Activated CD4-positive, alpha-beta T cell treated with anti-CD3 and anti-CD28 coated beads, Interleukin-2, amount 50 U/mL, for 16 hours (primary cell): Measurements from ENCODE around the gene PLEKHB1.
"Not testable (repeated sequence)": the region's sequence is repeated elsewhere in the genome, so short reads cannot be mapped to it uniquely, and the experiment has no call there.

Experiments used
- DNase-seq: peaks from one replicate; pipeline ENCODE4 v3.0.0-alpha.2; 2020

Gene PLEKHB1

DNA sequence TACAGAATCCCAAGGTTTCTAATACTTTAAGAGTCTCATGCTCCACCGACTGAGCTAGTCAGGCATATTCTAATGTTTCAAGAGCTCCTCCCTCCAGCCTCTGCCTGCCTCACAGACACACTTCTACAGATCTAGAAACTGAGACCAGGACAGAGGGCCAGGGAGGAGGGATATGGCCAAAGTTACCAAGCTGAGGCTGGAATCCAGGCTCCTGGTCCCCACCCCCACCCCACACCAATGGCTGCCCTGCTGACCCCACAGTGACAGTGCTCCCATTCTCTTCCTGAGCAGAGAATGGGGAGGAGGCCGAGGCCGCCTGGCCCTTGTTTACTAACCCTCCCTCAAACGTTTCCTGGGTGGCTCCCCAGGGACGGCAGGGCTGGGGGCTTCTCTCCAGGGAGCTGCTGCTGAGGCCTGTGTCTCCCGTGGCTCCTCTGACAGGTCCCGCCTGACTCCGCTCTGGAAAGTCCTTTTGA is 2.2 kb downstream of the PLEKHB1 start:
- DNase-seq = no peak

DNA sequence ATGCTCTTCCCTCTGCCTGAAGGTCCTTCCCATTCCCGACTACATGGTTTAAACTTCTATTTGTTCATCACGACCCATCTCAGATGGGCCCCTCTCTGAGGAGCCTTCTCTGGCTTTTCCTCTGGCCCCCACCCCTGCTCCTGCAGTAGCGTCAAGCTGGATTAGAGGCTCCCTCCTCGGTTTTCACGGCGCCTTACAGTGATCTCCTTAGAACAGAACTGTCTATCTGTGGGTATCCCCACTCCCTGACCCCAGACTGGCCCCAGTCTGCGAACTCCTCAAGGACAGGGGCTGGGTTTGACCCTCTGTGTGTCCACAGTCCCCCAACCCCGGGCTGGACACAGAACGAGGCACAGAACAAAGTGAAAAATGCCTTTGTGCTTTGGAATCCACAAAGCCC is 2.8 kb downstream of the PLEKHB1 start:
- DNase-seq = no peak

DNA sequence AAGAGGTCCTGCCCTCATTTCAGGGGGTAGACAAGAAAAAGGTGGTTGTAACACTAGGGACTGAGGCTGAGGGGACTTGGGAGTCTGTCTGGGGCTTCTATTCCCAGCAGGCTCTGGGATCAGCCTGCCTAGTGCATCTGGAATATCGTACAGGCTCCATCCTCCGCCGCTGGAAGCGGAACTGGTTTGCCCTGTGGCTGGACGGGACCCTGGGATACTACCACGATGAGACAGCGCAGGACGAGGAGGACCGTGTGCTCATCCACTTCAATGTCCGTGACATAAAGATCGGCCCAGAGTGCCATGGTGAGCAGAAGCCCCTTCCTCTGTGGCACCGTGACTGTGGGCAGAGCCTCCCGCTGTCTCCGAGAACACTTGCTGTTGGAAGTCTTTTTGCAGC is 4.0 kb downstream of the PLEKHB1 start:
- DNase-seq = no peak

DNA sequence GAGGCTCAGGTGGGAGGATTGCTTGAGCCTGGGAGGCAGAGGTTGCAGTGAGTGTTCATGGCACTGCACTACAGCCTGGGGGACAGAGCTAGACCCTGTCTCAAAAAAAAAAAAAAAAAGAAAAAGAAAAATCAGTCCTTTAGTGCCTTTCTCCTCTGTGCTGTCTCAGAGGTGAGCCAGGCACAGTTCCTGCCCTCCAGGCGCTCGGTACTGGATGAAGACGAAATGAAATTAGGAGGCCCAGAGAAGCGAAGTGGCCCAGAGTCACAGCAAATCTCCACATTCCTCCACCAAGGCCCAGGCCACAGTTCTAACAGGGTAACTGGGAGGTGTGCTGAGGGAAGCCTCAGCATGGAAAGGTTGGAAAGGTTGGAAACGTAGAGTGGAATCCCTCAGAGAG is 4.9 kb downstream of the PLEKHB1 start:
- no peak for DNase-seq

DNA sequence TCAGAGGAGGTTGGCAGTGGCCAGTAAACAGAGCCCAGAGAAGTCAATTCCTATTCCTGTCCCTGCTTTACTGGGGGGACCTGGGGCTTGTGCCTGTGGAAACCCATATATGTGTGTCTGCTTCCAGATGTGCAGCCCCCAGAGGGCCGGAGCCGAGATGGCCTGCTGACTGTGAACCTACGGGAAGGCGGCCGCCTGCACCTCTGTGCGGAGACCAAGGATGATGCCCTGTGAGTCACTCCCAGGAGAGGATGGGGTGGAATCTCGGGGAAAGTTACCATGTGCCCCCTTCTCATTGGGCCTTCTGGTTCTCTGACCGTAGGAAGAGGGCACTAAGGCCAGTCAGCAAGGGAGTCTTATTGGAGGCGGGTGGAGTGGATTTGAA is 5.3 kb downstream of the PLEKHB1 start:
- DNase-seq = no peak

DNA sequence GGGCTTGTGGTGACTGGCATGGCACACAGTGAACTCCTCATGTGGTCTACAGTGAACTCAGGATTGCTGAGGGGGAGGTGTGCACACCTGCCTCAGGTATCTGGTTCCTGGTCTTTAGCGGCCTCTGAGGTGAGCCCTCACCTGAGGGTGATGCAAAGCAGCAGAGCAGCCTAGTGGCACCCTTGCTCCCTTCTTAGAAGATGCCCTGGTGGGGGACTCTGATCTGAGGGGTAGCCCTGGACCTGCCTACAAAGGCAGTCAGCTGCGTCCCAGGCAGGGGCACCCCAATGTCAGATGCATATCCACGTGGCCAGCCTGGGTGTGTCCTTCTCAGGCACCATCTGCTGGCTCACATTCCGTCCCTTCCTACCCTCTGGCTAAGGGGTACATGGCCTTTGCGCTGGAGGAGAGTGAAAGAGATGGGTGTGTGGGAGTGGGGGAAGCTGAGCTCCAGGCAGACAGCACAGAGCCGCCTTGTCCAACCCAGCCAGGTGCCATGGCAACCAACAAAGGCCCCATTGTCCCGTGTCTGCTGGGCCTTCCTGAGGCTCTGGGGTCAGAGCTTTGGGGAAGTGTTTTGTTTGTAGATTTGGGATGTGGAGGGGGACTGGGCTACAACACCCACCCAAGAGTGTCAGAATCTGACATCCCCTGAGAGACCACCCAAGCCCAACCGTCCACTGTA is 5.8 kb downstream of the PLEKHB1 start:
- DNase-seq = no peak

DNA sequence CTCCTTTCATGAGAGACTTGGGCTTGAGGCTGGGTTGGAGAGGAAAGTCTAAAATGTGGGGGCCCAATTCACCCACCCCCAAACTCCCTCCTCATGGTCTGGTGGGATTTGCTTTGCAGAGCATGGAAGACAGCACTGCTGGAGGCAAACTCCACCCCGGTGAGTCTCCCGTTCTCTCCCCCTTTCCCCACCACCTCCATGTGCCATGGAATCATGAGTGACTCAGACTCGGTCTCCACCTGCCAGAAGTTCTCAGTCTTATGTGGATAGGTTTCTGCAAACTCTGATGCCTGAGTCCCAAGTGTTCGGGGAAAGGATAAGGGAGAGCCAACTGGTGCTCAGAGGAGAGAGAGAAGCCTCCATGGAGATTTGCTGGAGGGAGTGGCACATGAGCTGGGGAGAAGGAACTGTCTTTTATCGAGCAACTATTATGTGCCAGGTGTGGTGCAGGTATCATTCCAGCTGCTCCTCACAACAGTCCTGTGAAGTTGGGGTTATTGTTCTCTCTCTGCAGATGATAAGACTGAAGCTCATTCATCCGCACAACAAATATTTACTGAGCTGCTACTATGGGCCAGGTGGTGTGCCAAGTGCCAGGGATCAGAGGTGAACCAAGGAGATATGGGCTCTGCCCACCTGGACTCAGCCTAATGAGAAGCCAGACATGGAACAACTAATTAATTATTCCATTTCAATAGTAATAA is 6.6 kb downstream of the PLEKHB1 start:
- DNase-seq = no peak

DNA sequence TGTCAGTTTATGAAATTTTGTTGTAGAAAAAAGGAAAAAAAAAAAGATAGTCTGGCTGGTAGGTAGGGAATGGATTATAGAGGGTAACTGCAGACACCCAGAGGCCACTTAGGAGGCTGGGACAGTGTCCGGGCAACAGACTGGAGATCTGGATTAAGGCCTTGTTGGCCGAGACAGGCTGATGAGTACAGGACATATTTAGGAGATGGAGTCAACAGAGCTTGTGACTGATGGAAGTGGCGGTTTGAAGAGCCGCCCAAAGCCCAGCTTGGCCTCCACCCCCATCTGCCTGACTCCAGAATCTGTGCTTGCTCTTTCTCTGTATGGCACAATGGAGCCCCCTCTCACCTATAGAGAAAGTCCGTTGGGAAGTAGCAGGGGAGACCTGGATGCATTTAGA is 7.6 kb downstream of the PLEKHB1 start:
- DNase-seq = no peak

DNA sequence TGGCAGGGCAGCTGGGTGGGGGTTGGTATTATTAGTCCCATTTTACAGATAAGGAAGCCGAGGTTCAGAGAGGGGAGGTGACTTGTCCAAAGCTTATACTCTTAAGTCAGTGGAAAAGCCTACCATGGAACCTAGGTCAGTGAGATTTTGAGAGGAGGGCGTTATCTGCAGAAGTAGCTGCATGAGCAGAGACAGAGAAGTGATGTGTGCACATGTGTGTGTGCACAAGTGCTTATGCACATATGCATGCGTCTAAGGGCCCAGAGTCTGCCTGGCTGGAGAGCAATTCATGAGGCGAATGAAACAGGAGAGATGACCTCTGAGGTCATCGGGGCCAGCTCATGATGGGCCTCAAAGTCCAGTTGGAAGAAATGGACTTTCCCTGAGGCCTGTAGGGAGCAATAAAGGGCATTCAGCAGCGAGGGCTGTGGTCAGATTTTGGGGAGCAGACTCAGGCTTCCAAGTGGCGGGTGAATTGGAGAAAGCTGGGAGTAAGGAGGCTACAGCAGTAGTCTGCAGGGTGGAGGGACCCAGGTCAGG is 8.2 kb downstream of the PLEKHB1 start:
- DNase-seq = no peak

DNA sequence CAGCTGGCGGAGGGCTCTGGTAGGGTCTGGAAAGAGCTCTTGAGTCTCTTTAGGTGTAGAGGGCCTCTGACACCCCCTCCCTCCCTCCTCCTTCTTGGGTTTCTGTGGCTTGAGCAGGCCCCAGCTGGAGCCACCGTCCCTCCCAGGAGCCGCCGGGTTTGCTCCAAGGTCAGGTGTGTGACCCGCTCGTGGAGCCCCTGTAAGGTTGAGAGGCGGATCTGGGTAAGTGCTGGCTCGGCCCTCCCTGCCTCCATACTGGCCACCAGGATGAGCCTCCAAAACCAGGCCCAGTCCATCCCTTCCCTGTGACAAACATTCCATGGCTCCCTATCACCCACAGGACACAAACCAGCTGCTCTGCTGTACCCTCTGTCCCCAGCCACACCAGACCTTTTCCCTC is 9.3 kb downstream of the PLEKHB1 start:
- DNase-seq = no peak

DNA sequence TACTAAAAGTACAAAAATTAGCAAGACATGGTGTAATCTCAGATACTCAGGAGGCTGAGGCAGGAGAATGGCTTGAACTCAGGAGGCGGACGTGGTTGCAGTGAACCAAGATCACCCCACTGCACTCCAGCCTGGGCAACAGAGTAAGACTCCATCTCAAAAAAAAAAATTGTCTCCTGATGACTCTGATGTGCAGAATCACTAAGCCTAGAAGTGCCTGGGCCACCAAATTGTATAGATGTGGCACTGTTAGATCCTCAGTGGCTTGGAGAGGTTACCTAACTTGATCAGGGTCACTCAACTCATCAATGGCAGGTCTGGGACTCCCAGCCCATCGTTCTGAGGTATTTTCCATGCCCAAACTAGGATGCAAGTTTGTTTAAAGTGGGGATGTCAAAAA is 10.6 kb downstream of the PLEKHB1 start:
- DNase-seq = no peak

DNA sequence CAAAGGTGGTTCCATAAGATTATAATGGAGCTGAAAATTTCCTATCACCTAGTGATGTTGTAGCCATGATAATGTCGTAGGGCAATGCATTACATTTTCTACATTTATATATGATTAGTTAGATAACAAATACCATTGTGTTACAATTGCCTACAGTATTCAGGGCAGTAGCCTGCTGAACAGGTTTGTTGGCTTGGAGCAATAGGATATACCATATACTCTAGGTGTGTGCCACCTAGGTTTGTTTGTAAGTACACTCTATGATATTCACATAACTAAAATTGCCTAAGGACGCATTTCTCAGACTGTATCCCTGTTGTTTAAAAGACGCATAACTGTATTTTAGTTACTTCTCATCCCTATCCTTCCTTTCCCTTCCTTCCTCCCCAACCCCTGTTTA is 13.6 kb downstream of the PLEKHB1 start:
- no peak for DNase-seq

DNA sequence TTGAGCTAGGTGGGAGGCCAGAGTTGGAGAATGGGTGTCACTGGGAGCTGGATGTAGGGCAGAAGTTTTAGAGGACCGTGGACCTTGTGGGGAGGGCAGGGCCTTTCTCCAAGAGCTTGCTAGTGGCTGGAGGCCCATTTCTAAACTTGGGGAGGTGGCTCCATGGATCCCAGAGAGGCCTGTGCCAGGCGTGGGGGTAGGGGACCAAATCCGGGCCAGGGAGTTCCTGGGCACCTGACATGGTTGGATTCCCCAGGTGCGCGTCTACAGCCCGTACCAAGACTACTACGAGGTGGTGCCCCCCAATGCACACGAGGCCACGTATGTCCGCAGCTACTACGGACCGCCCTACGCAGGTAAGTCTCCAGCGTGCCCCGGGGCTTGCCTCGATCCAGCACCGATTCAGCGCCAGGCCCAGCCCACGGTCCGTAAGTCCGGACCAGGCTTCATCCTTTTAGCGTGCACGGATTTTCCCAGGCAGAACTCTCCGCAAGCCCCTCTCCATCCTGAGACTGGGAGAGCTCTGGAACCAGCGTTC is 14.2 kb downstream of the PLEKHB1 start:
- DNase-seq = no peak

DNA sequence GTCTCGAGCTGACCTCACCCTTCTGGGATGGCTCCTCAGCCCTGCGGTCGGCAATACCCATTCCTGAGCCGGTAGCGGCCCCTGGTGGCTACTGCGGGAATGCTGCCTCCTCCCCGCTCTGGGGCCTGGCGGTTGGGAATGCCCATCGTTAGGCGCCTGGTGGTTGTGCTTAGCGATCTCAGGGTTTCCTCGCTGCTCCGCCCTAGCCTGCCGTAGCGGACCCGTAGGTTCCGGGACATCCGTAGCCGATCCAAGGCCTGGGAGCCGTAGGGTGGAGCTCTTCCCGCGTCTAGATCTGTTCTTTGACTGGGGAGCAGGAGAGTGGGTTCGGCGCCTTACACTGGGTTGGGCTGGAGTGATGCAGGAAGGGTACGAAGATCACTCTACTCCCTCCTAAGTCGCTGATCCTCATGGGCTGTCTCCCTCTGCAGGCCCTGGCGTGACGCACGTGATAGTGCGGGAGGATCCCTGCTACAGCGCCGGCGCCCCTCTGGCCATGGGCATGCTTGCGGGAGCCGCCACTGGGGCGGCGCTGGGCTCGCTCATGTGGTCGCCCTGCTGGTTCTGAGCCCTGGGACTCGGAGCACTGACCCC is 14.8 kb downstream of the PLEKHB1 start:
- peak; percentile 85 for DNase-seq

DNA sequence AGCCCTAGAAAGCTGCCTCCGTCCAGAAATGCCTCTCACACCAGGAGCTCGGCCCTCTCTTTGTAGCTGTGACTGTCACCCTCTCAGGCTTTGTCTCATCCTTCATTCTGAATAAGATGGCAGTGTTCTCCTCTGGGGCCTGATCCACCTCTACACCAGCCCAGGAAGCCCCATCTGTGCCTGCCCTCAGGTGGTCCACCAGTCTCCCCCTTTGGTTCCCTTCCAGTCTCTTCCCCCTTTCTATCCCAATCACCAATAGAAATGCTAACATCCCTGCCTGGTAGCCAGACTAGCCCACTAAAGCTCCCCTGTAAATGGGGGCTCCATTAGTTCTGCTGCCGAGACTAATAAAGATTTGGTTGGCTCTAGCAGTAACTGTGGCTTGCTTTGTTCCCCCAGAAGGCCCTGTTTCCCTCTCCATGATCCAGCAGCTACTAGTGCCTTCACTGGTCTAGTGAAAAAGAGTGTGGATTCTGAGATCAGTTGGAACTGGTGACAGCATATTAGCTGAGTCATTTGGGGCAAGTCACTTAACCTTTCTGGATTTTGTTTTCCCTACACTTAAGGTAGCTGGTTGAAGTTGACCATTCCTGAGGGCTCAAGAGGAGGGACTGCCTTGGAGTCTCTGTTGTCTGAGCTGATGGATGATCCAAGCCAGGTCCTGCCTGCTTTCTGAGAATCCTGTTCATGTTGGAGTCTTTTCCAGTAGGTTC is 16.2 kb downstream of the PLEKHB1 start:
- DNase-seq = no peak

DNA sequence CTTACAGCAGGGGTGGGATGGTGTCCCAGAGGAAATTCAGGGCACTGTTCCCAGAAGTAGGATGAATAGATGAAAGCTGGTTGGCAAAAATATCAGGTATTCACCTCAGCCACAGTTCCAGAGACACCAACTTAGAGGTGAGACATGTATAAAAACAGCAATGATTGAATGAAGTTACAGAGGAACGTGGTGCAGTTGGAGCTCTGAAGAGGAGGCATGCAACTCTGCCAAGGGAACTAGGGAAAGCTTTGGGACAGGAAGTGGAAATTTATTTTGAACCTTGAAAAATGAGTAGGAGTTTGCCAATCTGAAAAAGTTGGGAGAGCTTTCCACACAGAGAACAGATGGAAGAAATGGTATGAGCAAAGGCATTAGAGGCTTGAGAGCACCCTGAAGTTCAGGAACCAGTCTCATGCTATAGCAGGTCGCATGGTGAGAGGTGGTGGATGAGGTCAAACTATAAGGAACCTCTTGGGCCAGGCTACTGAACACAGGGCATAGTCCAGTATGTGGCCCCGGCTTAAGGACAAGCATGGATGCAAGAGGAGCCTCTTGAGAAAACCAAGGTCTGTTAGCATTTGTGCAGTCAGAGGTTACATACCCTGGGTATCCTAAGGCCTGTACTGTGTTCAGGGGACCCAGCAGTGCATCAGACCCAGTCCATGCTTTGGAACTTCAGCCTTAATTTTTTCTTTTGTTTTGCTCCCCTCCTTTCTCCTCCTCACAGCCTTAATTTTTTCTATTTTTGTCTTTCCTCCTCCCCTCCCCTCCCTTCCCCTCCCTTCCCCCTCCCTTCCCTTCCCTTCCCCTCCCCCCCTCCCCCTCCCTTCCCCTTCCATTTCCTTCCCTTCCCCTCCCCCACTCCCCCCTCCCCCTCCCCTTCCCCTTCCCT is 17.5 kb downstream of the PLEKHB1 start:
- DNase-seq = no peak

DNA sequence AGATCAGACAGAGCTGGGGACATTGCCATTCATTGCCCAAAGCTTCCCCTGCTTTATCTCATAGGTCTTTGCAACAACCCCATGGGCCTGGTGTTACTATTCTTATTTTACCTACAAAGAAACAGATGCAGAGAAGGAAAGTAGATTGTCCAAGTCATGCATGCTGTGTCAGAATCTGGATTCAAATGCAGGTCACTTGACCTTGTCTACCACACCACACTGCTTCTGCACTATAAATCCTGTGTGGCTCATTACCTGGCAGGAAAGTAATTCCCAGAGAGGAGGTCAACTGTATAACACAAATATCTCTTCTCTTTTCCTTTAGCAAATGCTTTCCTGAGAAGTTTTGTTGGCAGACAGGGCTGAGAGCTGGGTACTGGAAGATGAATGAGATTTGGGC is 18.5 kb downstream of the PLEKHB1 start:
- no peak for DNase-seq

DNA sequence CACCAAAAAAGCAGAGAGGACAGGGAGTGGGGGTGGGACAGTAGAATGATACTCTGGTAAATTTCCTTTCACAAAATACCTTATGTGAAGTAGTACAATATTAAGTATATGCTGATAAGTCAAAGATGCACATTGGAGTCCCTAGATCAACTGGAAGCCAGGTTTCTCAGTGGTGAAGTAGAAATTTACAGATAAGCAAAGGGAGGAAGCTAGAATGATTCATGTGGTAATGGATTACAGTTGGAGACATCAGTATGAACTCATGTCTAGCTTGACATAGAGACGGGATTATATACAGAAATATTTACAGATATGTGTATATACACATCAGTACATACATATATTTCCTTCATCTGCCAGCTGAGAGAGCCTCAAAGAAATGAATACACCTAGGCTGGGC is 21.5 kb downstream of the PLEKHB1 start:
- no peak for DNase-seq

DNA sequence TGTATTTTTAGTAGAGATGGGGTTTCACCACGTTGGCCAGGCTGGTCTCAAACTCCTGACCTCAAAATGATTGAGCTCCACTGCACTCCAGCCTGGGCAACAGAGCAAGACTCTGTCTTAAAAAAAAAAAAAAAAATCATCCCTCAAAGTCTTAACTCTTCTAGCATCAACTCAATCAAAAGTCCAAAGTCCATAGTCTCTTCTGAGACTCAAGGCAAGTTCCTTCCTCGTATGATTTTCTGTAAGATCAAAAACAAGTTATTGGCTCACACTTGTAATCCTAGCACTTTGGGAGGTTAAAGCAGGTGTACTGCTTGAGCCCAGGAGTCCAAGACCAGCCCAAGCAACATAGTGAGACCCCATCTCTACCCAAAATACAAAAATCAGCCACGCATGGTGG is 24.4 kb downstream of the PLEKHB1 start:
- DNase-seq = no peak

DNA sequence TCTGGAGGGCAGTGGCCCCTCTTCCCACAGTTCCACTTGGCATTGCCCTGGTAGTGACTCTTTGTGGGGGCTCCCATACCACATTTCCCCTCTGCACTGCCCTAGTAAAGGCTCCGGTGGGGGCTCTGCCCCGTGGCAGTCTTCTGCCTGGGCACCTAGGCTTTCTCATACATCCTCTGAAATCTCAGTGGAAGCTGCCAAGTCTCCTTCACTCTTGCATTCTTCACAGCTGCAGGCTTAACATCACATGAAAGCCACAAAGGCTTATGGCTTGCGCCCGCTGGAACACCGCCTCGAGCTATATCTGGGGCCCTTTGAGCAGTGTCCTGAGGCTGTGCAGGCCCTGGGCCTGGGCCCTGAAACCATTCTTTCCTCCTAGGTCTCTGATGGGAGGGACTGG is 25.3 kb downstream of the PLEKHB1 start:
- no peak for DNase-seq

DNA sequence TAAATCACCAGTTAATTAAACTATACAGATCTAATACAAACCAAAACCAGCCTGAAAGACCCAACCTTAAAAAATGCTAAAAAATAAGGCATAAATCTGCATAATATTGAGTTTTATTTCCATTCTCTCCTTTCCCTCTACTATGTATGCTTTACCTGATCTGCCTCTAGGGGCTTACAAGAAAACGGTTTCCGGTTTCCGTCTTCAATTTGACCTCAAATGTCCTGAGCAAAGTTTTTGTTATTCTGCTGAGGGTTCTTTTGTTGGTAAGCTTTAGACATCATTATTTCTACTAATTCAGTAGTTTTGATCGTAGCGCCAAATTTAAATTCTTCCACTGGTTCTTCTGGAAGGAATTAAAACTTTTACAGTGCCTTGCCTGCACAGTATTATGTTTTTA is 30.2 kb downstream of the PLEKHB1 start:
- DNase-seq = not testable (repeated sequence)

DNA sequence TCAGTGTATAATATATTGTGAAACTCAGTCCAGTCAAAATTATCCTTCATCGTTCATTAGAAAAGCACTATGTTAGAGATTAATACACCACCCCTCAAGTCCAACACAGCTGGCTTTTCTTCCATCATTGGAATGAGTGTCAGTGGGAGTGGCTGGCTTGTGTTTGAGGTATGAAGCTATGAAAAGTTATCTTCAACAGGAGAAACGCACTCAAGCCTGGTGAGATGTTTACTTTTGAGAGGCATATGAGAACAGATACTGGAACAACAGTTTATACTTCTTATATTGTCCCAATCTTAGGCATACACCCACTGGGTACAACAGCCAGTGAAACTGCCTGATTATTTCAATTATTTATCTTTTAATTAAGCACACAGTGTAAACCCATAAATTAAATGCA is 34.3 kb downstream of the PLEKHB1 start:
- DNase-seq = no peak
